Mammary epithelial cell (primary cell): ENCODE measurements around the gene RNF144B.

ENCODE experiments used
- CTCF ChIP-seq, 2 donors: IDR thresholded peaks in 1 of 2; conservative IDR thresholded peaks in 1 of 2; 2 replicates each; pipeline ENCODE4 v1.5.1; 2011 to 2012; ENCODE audit warnings: inconsistent platforms in 2 of 2, low read length in 2 of 2, mild to moderate bottlenecking in 2 of 2, control low read depth in 1 of 2, low read depth in 1 of 2; ENCODE audit not compliant: insufficient read depth in 1 of 2; ENCODE audit errors: extremely low read depth in 1 of 2
- EZH2 ChIP-seq: IDR thresholded peaks from 2 replicates; pipeline ENCODE4 v1.6.1; 2012; ENCODE audit warnings: low read length, inconsistent platforms, borderline replicate concordance

GRCh38 chr6:18441251-18441979 lies 54.3 kb downstream of the RNF144B start:
- no peak for TF ChIP-seq CTCF (conservative IDR thresholded peaks at IDR 0.05 in 1 of 2, IDR thresholded peaks at IDR 0.05 in 1 of 2; ENCODE audit: extremely low read depth in 1 of 2, insufficient read depth in 1 of 2, low read depth in 1 of 2, low read length in 2 of 2)
- TF ChIP-seq EZH2 = no peak
